DOHH2 (cell line): Measurements from ENCODE around the gene PAM.

Source experiments
- H3F3A ChIP-seq: fragments of 200-600 bp; sonication (generic), shearing (Covaris generic); 2 replicates; pipeline ENCODE4 v1.6.0; 2016; ENCODE audit warnings: antibody characterized with exemption, mild to moderate bottlenecking; ENCODE audit not compliant: control insufficient read depth, insufficient read depth
- H3K27ac ChIP-seq: fragments of 200-600 bp; sonication (generic); 2 replicates; pipeline ENCODE4 v1.5.1; 2014; ENCODE audit warnings: low read depth, mild to moderate bottlenecking, low read length, moderate library complexity
- H3K27me3 ChIP-seq: fragments of 200-600 bp; sonication (generic); 2 replicates; pipeline ENCODE4 v1.6.1; 2014; ENCODE audit warnings: mild to moderate bottlenecking, low read length, mixed read lengths; ENCODE audit not compliant: control insufficient read depth
- H3K36me3 ChIP-seq: fragments of 200-600 bp; sonication (generic); 2 replicates; pipeline ENCODE4 v1.6.1; 2014; ENCODE audit warnings: mild to moderate bottlenecking, low read length, moderate library complexity, mixed read lengths; ENCODE audit not compliant: control insufficient read depth
- H3K4me1 ChIP-seq: fragments of 200-600 bp; sonication (generic); 2 replicates; pipeline ENCODE4 v1.6.1; 2014; ENCODE audit warnings: mild to moderate bottlenecking, low read length, mixed read lengths; ENCODE audit not compliant: control insufficient read depth
- H3K4me2 ChIP-seq: fragments of 200-600 bp; sonication (generic); 2 replicates; pipeline ENCODE4 v1.6.0; 2014; ENCODE audit warnings: mild to moderate bottlenecking, low read length, moderate library complexity
- H3K4me3 ChIP-seq: fragments of 200-600 bp; sonication (generic); 2 replicates; pipeline ENCODE4 v1.5.1; 2014; ENCODE audit warnings: mild to moderate bottlenecking, low read length, mixed read lengths
- H3K79me2 ChIP-seq: fragments of 200-600 bp; sonication (generic); 2 replicates; pipeline ENCODE4 v1.6.1; 2014; ENCODE audit warnings: mild to moderate bottlenecking, low read length, mixed read lengths; ENCODE audit not compliant: control insufficient read depth
- H3K9me2 ChIP-seq: fragments of 200-600 bp; sonication (generic); replicated peaks from 2 replicates; pipeline ENCODE4 v1.6.1; 2014; ENCODE audit warnings: mild to moderate bottlenecking, low read length, mixed read lengths; ENCODE audit not compliant: control insufficient read depth
- H3K9me3 ChIP-seq: fragments of 200-600 bp; sonication (generic); 2 replicates; pipeline ENCODE4 v1.6.1; 2014; ENCODE audit warnings: antibody characterized with exemption, low read length, mixed read lengths; ENCODE audit not compliant: control insufficient read depth, insufficient read depth
- H4K20me1 ChIP-seq: fragments of 200-600 bp; sonication (generic); 2 replicates; pipeline ENCODE4 v1.6.0; 2014; ENCODE audit warnings: low read depth, mild to moderate bottlenecking, antibody characterized with exemption, low read length, moderate library complexity; ENCODE audit not compliant: control insufficient read depth, insufficient read depth
- EZH2phosphoT487 ChIP-seq: fragments of 200-600 bp; sonication (generic); IDR thresholded peaks from 2 replicates; pipeline ENCODE4 v1.6.1; 2017; ENCODE audit warnings: borderline replicate concordance, mild to moderate bottlenecking, antibody characterized with exemption, low read length, moderate library complexity, mixed read lengths
- TF ChIP-seq, protein P1 (sequence below): fragments of 200-600 bp; sonication (generic); IDR thresholded peaks from one replicate; pipeline ENCODE4 v1.5.1; 2014; ENCODE audit warnings: antibody characterized with exemption, mild to moderate bottlenecking, low read depth, low read length; ENCODE audit not compliant: poor library complexity, severe bottlenecking

The PAM gene

DNA sequence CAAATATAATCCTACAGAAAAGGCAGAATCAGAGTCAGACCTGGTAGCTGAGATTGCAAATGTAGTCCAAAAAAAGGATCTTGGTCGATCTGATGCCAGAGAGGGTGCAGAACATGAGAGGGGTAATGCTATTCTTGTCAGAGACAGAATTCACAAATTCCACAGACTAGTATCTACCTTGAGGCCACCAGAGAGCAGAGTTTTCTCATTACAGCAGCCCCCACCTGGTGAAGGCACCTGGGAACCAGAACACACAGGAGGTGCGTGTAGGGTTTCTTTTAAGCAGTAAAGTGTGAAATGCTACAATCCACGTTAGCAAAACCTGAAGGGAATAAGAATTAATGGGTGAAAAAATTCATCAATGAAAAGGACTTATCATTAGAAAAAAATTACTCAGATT lies 219.1 kb downstream of the PAM start:
- Histone ChIP-seq H4K20me1 (no peaks in the 10 kb centered on the region), H3K9me3 (no peaks in the 10 kb centered on the region), H3K36me3 (no peaks in the 10 kb centered on the region), H3K27ac (no peak overlapping the region), H3F3A (no peaks in the 10 kb centered on the region), H3K4me2 (no peak overlapping the region), H3K4me3 (no peak overlapping the region), H3K4me1 (no peaks in the 10 kb centered on the region), H3K9me2 (no peaks in the 10 kb centered on the region), H3K79me2 (no peaks in the 10 kb centered on the region), H3K27me3 (no peaks in the 10 kb centered on the region)
- TF ChIP-seq, protein P1, sequence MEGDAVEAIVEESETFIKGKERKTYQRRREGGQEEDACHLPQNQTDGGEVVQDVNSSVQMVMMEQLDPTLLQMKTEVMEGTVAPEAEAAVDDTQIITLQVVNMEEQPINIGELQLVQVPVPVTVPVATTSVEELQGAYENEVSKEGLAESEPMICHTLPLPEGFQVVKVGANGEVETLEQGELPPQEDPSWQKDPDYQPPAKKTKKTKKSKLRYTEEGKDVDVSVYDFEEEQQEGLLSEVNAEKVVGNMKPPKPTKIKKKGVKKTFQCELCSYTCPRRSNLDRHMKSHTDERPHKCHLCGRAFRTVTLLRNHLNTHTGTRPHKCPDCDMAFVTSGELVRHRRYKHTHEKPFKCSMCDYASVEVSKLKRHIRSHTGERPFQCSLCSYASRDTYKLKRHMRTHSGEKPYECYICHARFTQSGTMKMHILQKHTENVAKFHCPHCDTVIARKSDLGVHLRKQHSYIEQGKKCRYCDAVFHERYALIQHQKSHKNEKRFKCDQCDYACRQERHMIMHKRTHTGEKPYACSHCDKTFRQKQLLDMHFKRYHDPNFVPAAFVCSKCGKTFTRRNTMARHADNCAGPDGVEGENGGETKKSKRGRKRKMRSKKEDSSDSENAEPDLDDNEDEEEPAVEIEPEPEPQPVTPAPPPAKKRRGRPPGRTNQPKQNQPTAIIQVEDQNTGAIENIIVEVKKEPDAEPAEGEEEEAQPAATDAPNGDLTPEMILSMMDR, result no peak
- TF ChIP-seq EZH2phosphoT487, result no peak

DNA sequence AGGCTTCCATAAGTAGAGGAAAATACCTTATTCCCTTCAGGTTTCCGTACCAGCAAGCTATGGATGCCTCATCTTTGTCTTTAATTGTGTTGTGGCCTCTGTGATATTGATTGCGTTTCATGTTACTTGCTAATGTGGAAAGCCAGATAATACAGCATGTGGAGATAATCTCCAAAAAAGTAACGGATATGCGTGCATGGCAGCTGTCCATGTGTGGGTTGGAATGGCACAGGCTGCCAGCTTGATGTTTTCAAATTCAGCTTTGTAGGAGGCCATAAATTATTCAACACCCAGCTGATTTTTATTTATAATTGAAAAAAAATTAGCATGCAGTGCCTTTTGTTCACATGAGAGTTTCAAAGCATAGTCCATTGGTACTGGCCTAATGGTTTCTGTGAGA lies 219.9 kb downstream of the PAM start:
- no peak overlapping the region for H3K27ac ChIP-seq
- H4K20me1 ChIP-seq, result no peaks in the 10 kb centered on the region
- H3K4me2 ChIP-seq, result no peak overlapping the region
- H3K36me3 ChIP-seq, result no peaks in the 10 kb centered on the region
- no peaks in the 10 kb centered on the region for H3K79me2 ChIP-seq
- H3K4me1 ChIP-seq, result no peaks in the 10 kb centered on the region
- H3K4me3 ChIP-seq, result no peak overlapping the region
- no peaks in the 10 kb centered on the region for H3K9me2 ChIP-seq
- no peak for TF ChIP-seq EZH2phosphoT487
- TF ChIP-seq, protein P1, result no peak
- H3K9me3 ChIP-seq, result no peaks in the 10 kb centered on the region
- no peaks in the 10 kb centered on the region for H3F3A ChIP-seq
- no peaks in the 10 kb centered on the region for H3K27me3 ChIP-seq

DNA sequence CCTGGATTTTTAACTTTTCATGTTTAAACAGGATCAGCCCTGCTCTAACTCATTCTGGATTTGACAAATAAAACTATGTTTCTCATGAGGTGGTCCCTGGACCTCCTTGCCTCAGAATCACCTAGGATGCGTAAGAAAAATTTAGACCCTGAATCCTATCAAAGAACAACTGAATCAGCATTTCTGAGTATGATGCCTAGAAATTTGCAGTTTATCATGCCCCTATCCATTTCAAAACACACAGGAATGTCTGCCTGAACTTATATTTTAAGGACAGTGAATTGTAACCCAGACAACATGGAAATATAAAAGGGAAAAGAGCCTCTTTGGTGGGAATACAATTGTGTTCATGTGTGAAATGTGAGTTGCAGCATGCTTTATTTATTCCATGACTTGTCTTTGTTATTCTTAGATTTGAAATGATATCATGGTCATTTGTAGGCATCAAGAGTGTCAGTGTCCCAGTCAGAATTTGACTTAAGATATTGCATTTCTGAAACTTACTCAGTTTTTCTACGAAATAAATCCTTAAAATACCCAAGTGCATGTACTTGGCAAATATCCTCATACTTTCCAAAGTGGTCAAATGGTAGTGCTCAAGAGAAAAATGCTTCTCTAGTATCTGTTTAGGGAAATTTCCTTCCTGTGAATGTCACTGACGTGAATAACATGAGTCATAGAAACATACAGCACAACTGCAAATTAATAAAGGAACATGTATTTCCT lies 220.5 kb downstream of the PAM start:
- no peak for TF ChIP-seq EZH2phosphoT487
- TF ChIP-seq, protein P1, result no peak
- no peak overlapping the region for H3K4me2 ChIP-seq
- H3K9me2 ChIP-seq, result no peaks in the 10 kb centered on the region
- no peaks in the 10 kb centered on the region for H3K9me3 ChIP-seq
- no peak overlapping the region for H3K4me3 ChIP-seq
- no peak overlapping the region for H3K27ac ChIP-seq
- H3K79me2 ChIP-seq, result no peaks in the 10 kb centered on the region
- H4K20me1 ChIP-seq, result no peaks in the 10 kb centered on the region
- H3K36me3 ChIP-seq, result no peaks in the 10 kb centered on the region
- H3K4me1 ChIP-seq, result no peaks in the 10 kb centered on the region
- no peaks in the 10 kb centered on the region for H3F3A ChIP-seq
- no peaks in the 10 kb centered on the region for H3K27me3 ChIP-seq
